NCI-H748 (cell line): ENCODE measurements around the gene PLEK.
A peak's percentile ranks its signal among the peaks of the same experiment; 100 is the strongest.
"Not testable (repeated sequence)": the region's sequence is repeated elsewhere in the genome, so short reads cannot be mapped to it uniquely, and the experiment has no call there.

ENCODE experiments used
- DNase-seq: peaks from one replicate; lab custom pipeline; 2025; ENCODE audit not compliant: unreplicated experiment; lab: John Stamatoyannopoulos, UW

PLEK gene

DNA sequence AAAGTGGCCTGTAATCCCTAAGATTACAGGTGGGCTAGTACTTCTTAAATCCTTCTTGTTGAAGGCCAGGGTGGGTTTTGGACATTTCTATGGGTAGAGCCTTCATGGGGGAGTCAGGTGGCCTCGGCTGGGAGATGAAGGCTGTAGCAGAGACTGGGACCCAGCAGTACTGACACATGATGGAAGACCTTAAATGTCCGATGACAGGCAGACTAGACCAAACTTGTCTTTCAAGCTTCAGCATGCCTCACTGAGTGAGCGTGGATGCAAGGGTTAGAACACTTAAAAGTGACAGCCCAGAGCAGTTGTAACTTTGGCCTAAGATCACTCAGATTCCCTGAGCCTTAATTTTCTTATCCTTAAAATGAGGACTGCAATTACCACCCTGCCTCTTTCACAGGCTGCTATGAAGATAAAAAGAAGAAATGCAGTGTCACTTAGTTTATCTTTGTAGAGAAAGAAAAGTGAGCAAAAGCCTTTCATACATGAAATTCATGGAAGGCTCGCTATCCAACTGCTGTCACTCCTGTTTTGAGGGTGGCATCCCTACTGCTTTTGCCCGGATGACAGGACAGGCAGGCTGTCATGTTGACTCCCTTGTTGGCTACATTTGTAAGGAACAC is 19.5 kb downstream of the PLEK start:
- no peak for DNase-seq

GRCh38 chr2:68385220-68385906 is 20.3 kb downstream of the PLEK start:
- no peak for DNase-seq

- no peak for DNase-seq
Measured at GRCh38 chr2:68385907-68386287, 20.8 kb downstream of the PLEK start.

DNA sequence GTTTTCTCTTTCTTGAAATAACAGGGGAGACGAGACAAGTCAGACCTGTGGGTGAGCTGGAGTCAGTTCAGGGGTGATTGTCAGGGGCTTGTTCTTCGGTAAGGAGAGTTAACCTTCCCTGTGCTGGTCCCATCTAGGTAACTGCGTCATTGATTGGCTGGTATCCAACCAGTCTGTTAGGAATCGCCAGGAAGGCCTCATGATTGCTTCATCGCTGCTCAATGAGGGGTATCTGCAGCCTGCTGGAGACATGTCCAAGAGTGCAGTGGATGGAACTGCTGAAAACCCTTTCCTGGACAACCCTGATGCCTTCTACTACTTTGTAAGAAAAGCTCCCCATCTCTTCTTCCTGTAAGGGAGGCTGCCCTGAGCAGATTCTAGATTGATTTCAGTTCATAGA is 21.3 kb downstream of the PLEK start:
- no peak for DNase-seq

DNA sequence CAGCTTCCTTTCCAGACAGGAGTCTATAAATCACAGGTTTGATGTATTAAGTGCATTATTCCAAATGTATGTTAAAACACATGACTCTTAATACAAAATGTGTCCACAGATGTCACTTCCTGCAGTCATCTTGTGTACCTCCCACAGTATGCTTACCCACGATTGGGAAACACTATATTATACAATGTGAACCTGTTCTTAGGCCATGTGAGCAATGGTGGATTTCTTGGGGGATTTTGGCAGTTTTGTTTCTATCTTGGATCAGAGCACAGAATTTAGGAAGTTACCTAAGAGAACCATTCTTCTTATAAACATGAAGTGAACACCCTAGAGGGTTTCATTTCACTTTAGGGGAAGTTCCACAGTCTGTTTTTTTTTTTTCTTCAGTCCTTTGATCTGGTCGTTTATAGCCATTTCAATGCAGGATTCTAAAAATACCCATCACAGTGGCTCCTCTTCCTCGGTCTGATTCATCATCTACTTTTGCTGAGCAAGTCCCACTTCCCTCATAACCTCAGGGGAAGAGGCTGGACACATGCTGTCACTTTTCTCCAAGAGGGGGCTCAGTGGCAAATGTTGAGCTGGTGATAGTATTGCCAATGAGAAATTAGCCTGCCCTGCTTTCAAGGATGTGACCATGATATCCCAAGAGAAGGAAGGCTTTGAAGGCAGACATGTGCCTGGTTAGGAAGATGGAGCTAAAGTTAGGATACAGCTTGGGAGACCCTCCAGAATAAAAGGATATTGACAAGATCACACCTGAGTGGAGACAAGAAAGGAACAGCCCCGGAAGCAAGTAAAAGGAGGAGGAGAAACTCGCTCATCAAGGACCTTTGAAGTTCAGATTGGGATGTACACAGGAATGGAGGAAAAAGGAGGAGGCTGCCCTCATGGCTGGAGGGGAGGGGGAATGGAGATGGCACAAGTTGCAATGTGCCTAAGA is 22.6 kb downstream of the PLEK start:
- DNase-seq, result no peak

GRCh38 chr2:68388358-68388757 is 23.3 kb downstream of the PLEK start:
- DNase-seq, result no peak

DNA sequence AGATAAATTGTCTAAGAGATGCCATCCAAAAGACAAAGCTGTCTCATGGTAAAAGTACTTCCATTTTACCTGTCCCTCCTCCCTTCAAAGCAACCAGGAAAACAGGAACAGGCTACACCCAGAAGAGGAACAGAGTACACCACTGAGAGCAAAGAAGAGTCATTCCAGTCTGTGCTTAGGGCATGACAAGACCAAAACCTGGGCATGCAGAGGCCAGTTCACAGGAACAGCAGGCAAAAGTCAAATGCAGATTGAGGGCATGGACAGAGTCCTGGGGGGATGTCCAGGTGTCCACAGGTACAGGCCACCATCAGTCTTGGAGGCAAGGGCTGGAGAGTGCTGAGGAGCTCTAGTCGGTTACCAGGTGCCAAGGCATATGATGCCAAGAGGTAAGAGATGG is 23.7 kb downstream of the PLEK start:
- DNase-seq, result no peak

- no peak for DNase-seq
Measured at GRCh38 chr2:68390114-68390513, 25.0 kb downstream of the PLEK start.

GRCh38 chr2:68390586-68390985 is 25.5 kb downstream of the PLEK start:
- no peak for DNase-seq

DNA sequence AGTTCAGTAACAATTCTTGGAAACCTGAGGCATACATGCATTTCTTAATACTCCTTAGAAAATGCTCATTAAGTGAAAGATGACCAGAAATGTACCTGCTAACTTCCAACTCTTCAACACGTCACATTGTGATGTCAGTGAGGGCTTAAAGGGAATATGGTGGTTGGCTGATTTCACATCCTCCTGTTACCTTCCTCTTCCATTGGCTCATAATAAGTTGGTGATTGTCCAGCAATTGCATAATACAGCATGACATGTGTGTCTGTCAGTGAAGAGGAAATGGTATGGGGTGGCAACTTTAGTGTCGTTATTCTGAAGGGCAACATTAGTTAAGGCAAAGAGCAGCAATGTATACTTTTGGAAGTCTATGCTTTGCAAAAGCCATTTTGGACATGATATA is 26.0 kb downstream of the PLEK start:
- DNase-seq, result no peak

- no peak for DNase-seq
Measured at GRCh38 chr2:68391869-68392268, 26.8 kb downstream of the PLEK start.

- no peak for DNase-seq
Measured at GRCh38 chr2:68396093-68396492, 31.0 kb downstream of the PLEK start.

- not testable (repeated sequence) for DNase-seq
Measured at GRCh38 chr2:68397704-68398263, 32.7 kb downstream of the PLEK start.

DNA sequence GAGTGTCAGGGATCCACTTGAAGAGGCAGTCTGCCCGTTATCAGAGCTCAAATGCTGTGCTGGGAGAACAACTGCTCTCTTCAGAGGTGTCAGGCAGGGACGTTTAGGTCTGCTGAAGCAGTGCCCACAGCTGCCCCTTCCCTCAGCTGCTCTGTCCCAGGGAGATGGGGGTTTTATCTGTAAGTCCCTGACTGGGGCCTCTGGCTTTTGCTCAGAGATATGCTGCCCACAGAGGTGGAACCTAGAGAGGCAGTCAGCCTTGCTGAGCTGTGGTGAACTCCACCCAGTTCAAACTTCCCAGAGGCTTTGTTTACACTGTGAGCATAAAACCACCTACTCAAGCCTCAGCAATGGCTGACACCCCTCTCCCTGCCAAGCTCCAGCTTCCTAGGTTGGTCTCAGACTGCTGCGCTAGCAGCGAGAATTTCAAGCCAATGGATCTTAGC is 38.1 kb downstream of the PLEK start:
- no peak for DNase-seq

DNA sequence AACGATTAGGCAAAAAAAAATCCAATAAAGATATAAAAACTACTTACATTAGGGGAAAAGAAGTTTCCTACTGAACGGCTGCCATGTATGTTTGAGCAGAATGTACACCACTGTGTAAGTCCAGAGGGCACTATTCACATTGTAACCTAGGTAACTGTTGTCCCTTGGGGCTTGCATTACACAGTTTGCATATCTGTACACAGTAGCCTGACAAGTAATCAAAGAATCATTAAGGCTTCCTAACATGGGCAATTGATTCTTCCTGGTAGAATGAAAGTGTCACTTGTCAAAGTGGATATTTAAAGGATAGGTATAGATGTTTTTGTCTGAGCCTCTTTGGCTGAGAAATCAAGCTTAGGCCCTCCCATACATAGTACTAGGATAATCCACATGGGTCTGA is 39.1 kb downstream of the PLEK start:
- DNase-seq, result peak; percentile 32

- DNase-seq, result peak; percentile 29
Measured at GRCh38 chr2:68404893-68405799, 40.1 kb downstream of the PLEK start.

- no peak for DNase-seq
Measured at GRCh38 chr2:68411397-68412126, 46.5 kb downstream of the PLEK start.

GRCh38 chr2:68412127-68412819 is 47.2 kb downstream of the PLEK start:
- DNase-seq, result no peak

- no peak for DNase-seq
Measured at GRCh38 chr2:68413466-68413865, 48.4 kb downstream of the PLEK start.
